ENCODE data around the gene DNAJC30.

Gene DNAJC30

GRCh38 chr7:73696372-73696771 is 13.1 kb upstream of the DNAJC30 start:
- H3K4me3 ChIP-seq (ENCODE audit: low read depth, low read length) = no peak overlapping the region
- TF ChIP-seq CTCF (IDR thresholded peaks at IDR 0.05; ENCODE audit: insufficient read depth, low read depth, low read length, missing control alignments) = no peak
- no peak for DNase-seq (ENCODE audit: low read depth)

DNA sequence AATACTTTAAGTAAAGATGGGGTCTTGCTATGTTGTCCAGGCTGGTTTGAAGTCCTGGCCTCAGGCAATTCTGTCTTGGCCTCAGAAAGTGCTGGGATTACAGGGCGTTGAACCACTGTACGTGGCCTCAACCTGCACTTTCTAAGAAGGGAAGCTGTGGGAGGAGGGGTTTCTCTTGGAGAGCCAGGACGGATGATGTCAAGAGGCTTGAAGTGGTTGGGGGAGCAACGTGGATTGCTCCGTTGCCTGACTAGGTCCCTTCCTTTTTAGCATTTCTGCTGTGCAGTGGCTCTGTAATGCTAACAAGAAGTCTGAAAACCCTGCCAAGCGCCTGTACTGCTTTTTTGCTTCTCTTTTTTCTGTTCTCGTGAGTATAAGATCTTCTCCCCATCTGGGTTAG is 7.4 kb upstream of the DNAJC30 start:
- TF ChIP-seq CTCF (IDR thresholded peaks at IDR 0.05; ENCODE audit: insufficient read depth, low read depth, low read length, missing control alignments) = no peak
- no peak overlapping the region for H3K4me3 ChIP-seq (ENCODE audit: low read depth, low read length)
- no peak for DNase-seq (ENCODE audit: low read depth)

GRCh38 chr7:73688288-73688687 is 5.0 kb upstream of the DNAJC30 start:
- H3K4me3 ChIP-seq (ENCODE audit: low read depth, low read length) = no peak overlapping the region
- DNase-seq (ENCODE audit: low read depth) = no peak
- TF ChIP-seq CTCF (IDR thresholded peaks at IDR 0.05; ENCODE audit: insufficient read depth, low read depth, low read length, missing control alignments) = no peak

DNA sequence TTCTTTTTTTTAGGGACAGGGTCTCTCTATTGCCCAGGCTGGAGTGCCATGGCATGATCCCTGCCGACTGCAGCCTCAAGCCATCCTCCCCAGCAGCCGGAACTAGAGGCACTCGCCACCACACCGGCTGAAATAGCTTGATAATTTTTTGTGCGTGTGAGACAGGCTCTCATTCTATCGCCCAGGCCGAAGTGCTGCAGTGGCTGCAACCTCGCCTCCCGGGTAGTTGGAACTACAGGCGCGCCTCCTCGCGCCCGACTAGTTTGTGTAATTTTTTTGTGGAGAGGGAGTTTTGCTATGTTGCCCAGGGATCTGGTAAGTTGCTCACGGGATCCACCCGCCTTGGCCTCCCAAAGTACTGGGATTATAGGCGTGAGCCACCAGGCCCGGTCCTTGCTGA is 2.1 kb upstream of the DNAJC30 start:
- DNase-seq (ENCODE audit: low read depth) = no peak
- no peak for TF ChIP-seq CTCF (IDR thresholded peaks at IDR 0.05; ENCODE audit: insufficient read depth, low read depth, low read length, missing control alignments)

DNA sequence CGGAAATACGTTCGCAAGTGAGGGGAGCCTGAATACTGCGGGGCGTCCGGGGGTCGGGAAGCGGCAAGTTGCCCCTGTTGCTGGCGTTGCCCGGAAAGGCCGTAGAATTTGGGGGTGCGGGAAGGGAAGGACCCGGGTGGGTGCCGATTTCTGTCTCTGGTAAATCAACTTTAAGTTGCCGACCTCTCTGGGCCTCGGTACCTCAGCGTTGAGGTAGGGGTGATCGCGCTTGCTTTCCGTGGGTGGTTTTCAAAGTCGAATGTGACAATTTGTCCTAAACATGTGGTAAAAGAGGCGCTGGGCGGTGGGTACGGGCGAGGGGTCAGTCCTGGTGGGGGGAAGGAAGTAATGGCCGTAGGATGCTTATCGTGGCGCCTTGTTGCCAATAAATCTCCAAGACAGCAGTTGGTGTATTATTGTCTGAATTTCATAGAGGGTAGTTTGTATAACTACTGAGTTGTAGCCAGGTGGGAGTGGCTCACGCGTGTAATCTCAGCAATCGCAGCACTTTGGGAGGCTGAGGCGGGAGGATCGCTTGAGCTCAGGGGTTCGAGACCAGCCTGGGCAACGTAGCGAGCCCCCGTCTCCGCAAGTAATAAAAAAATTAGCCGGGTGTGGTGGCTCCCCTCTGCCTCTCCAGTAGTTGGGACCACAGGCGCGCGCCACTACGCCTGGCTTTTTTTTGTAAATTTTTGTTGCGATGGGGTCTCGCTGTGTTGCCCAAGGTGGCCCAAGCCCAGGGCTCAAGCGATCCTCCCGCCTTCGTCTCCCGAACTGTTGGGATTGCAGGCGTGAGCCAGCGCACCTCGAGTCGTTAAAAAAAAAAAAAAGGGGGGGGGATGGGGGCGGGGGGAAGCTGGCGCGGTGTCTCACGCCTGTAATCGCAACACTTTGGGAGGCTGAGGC is 788 bp upstream of the DNAJC30 start:
- no peak for DNase-seq (ENCODE audit: low read depth)

More for the DNA sequence above, 2.1 kb upstream of the DNAJC30 start:
- H3K4me3 ChIP-seq (ENCODE audit: low read depth, low read length) = no peak overlapping the region

GRCh38 chr7:73682745-73683055 is 553 bp downstream of the DNAJC30 start:
- H3K4me3 ChIP-seq (ENCODE audit: low read depth, low read length) = peak overlapping the region; percentile 67
- no peak for TF ChIP-seq CTCF (IDR thresholded peaks at IDR 0.05; ENCODE audit: insufficient read depth, low read depth, low read length, missing control alignments)
- no peak for DNase-seq (ENCODE audit: low read depth)

More for the DNA sequence above, 788 bp upstream of the DNAJC30 start:
- no peak for TF ChIP-seq CTCF (IDR thresholded peaks at IDR 0.05; ENCODE audit: insufficient read depth, low read depth, low read length, missing control alignments)
- peak overlapping the region; percentile 97 for H3K4me3 ChIP-seq (ENCODE audit: low read depth, low read length)

GRCh38 chr7:73681031-73681430 is 2.2 kb downstream of the DNAJC30 start:
- TF ChIP-seq CTCF (IDR thresholded peaks at IDR 0.05; ENCODE audit: insufficient read depth, low read depth, low read length, missing control alignments) = no peak
- no peak overlapping the region for H3K4me3 ChIP-seq (ENCODE audit: low read depth, low read length)
- DNase-seq (ENCODE audit: low read depth) = no peak

All from GM12865 (cell line).